GM12878 (cell line): ENCODE measurements around the gene SPCS2. TPM values are rescaled to one million over a fixed set of nuclear protein-coding genes. Genes with fewer than 3 reads are reported as not detected.

Experiments used
- ATAC-seq: fragments of 200-7000 bp; cut with Tn5 transposase; 3 replicates; pipeline ENCODE4 v1.9.1; 2020; ENCODE audit warnings: mild to moderate bottlenecking, moderate library complexity
- BruUV-seq: library from RNA; stranded (reverse); fragments of 400-500 nt; replicated peaks from 2 replicates; lab custom pipeline; 2021; lab: Mats Ljungman, UMichigan
- CTCF ChIA-PET: fragments of 300-600 bp; sonication (Branson Sonifier 250); formaldehyde crosslinking; extraction: SDS; loops from one replicate; lab custom pipeline; 2021; ENCODE audit warnings: inconsistent platforms; lab: Yijun Ruan, JAX
- POLR2A ChIA-PET: fragments of 350-600 bp; formaldehyde crosslinking; extraction: SDS; loops from one replicate; lab custom pipeline; 2021; ENCODE audit warnings: inconsistent platforms; lab: Charles Lee
- RAD21 ChIA-PET: fragments of 300-600 bp; sonication (Branson Sonifier 250); formaldehyde crosslinking; loops from one replicate; lab custom pipeline; 2023; ENCODE audit warnings: antibody characterized with exemption; ENCODE audit not compliant: unreplicated experiment; lab: Charles Lee
- SMC1A ChIA-PET: fragments of 300-600 bp; sonication (Branson Sonifier 250); formaldehyde crosslinking; loops from one replicate; lab custom pipeline; 2023; ENCODE audit not compliant: unreplicated experiment, uncharacterized antibody; lab: Charles Lee
- DNase-seq: peaks from one replicate; pipeline ENCODE4 v3.0.0-alpha.2; 2011; ENCODE audit warnings: low read depth, low spot score
- FAIRE-seq: peaks from 3 replicates; lab custom pipeline; 2011; peaks lifted over from hg19 to GRCh38; lab: Jason Lieb, UNC
- H2AFZ ChIP-seq: 2 replicates; pipeline ENCODE4 v1.6.0; 2011; ENCODE audit warnings: low read depth, low read length, control low read depth; ENCODE audit not compliant: control insufficient read depth
- H3K27ac ChIP-seq: 2 replicates; pipeline ENCODE4 v1.5.1; 2011; ENCODE audit warnings: control low read depth; ENCODE audit not compliant: control insufficient read depth, insufficient read depth
- H3K27me3 ChIP-seq, 2 experiments: replicated peaks in 1 of 2; 2 replicates each; pipeline versions ENCODE4 v1.6.0 to v1.6.1; 2011; ENCODE audit warnings: low read length in 1 of 2; ENCODE audit not compliant: control insufficient read depth in 2 of 2, insufficient read depth in 2 of 2
- H3K36me3 ChIP-seq, 2 experiments: 2 replicates each; pipeline ENCODE4 v1.5.1; 2011; ENCODE audit warnings: low read length in 1 of 2; ENCODE audit not compliant: control insufficient read depth in 2 of 2, insufficient read depth in 2 of 2
- H3K4me1 ChIP-seq: 2 replicates; pipeline ENCODE4 v1.6.1; 2011; ENCODE audit warnings: mild to moderate bottlenecking, low read length, moderate library complexity, mixed read lengths; ENCODE audit not compliant: control insufficient read depth, insufficient read depth
- H3K4me2 ChIP-seq: 2 replicates; pipeline ENCODE4 v1.6.0; 2011; ENCODE audit warnings: control low read depth; ENCODE audit not compliant: control insufficient read depth, insufficient read depth
- H3K4me3 ChIP-seq: fragments of 200-600 bp; sonication (generic); 2 replicates; pipeline ENCODE4 v1.5.1; 2016
- H3K79me2 ChIP-seq: 2 replicates; pipeline ENCODE4 v1.6.0; 2011; ENCODE audit warnings: low read length; ENCODE audit not compliant: control insufficient read depth, insufficient read depth
- H3K9ac ChIP-seq: 2 replicates; pipeline ENCODE4 v1.8.0; 2011; ENCODE audit warnings: low read length, control low read depth, mixed read lengths; ENCODE audit not compliant: control insufficient read depth, insufficient read depth
- H3K9me3 ChIP-seq: replicated peaks from 3 replicates; pipeline ENCODE4 v1.5.1; 2011; ENCODE audit warnings: mild to moderate bottlenecking, low read length; ENCODE audit not compliant: control insufficient read depth, insufficient read depth
- H4K20me1 ChIP-seq: 2 replicates; pipeline ENCODE4 v1.6.0; 2011; ENCODE audit not compliant: control insufficient read depth, insufficient read depth
- BACH1 ChIP-seq: fragments of 450-650 bp; IDR thresholded peaks from 2 replicates; pipeline ENCODE4 v1.6.1; 2017; ENCODE audit warnings: mild to moderate bottlenecking, borderline replicate concordance
- BMI1 ChIP-seq: fragments of 450-650 bp; IDR thresholded peaks from 2 replicates; pipeline ENCODE4 v1.6.1; 2016; ENCODE audit warnings: mild to moderate bottlenecking, moderate library complexity, borderline replicate concordance
- ETV6 ChIP-seq, 2 experiments: fragments of 450-650 bp in 1 of 2; IDR thresholded peaks in 1 of 2; conservative IDR thresholded peaks in 1 of 2; 2 replicates each; pipeline ENCODE4 v1.6.1; 2014; ENCODE audit warnings: antibody characterized with exemption in 1 of 2, borderline replicate concordance in 1 of 2, low read depth in 1 of 2, mild to moderate bottlenecking in 1 of 2, moderate library complexity in 1 of 2
- RAD21 ChIP-seq: IDR thresholded peaks from 2 replicates; pipeline ENCODE4 v1.6.1; 2011; ENCODE audit warnings: mild to moderate bottlenecking, low read depth, low read length, moderate library complexity; ENCODE audit not compliant: insufficient read depth
- SMAD1 ChIP-seq: fragments of 450-650 bp; IDR thresholded peaks from 2 replicates; pipeline ENCODE4 v1.6.1; 2018; ENCODE audit warnings: mild to moderate bottlenecking, low read depth; ENCODE audit not compliant: partially characterized antibody
- SMARCA5 ChIP-seq: fragments of 450-650 bp; IDR thresholded peaks from 2 replicates; pipeline ENCODE4 v1.6.1; 2017; ENCODE audit warnings: mild to moderate bottlenecking
- YY1 ChIP-seq: IDR thresholded peaks from 2 replicates; pipeline ENCODE4 v1.6.1; 2011; ENCODE audit warnings: low read depth, mild to moderate bottlenecking, low read length
- ZNF207 ChIP-seq: fragments of 450-650 bp; IDR thresholded peaks from 2 replicates; pipeline ENCODE4 v1.6.1; 2014; ENCODE audit warnings: antibody characterized with exemption, mild to moderate bottlenecking, borderline replicate concordance
- WGBS: methylation state at CpG from one replicate; pipeline ENCODE4 v1.1.6; 2016; ENCODE audit warnings: low lambda C conversion rate; ENCODE audit not compliant: insufficient replicate concordance, insufficient coverage; ENCODE audit errors: missing lambda C conversion rate; 5-methylcytosine and 5-hydroxymethylcytosine counted together
- in situ Hi-C: fragments of 300-500 bp; cut with MboI; formaldehyde crosslinking; loops from 9 replicates; pipeline ENCODE4 v1.14.3; 2018; ENCODE audit warnings: mixed read lengths
- intact Hi-C: fragments of 100-400 bp; cut with micrococcal nuclease; formaldehyde crosslinking; loops from one replicate; pipeline ENCODE4 v1.14.2; 2022; ENCODE audit not compliant: unreplicated experiment
- polyA plus RNA-seq, 11 experiments: library from polyadenylated mRNA; depleted of rRNA in 4 of 11; unstranded in 6 of 11; stranded (reverse) in 5 of 11; fragments of >200 nt; fragmentation: Nextera tagmentation in 4 of 11; fragmentation: Illumina TruSeq in 1 of 11; extraction: Ambion mirVana in 4 of 11; extraction: Trizol in 1 of 11; gene quantifications; 1 replicate in 1 of 11; 2 replicates in 10 of 11; pipeline versions ENCODE4 v1.2.1 to v1.2.3, GENCODE V29; 2011 to 2016; ENCODE audit warnings: inconsistent platforms in 2 of 11, missing spikeins in 2 of 11, low read depth in 1 of 11
- total RNA-seq, 4 experiments: library from RNA; depleted of rRNA in 3 of 4; stranded (reverse); fragments of >200 nt in 3 of 4; fragmentation: Illumina TruSeq in 1 of 4; extraction: Trizol in 1 of 4; gene quantifications; 2 replicates each; pipeline versions ENCODE4 v1.2.1 to v1.2.3, GENCODE V29; 2013 to 2021
- TF ChIP-seq, protein P1 (sequence below): fragments of 450-650 bp; IDR thresholded peaks from 2 replicates; pipeline ENCODE4 v1.6.1; 2016; ENCODE audit warnings: mild to moderate bottlenecking, moderate library complexity, borderline replicate concordance
- TF ChIP-seq, protein P2 (sequence below): fragments of 150-350 bp; IDR thresholded peaks from 2 replicates; pipeline ENCODE4 v1.6.1; 2016; ENCODE audit warnings: low read depth, low read length
- TF ChIP-seq, protein P3 (sequence below): fragments of 150-350 bp; IDR thresholded peaks from 2 replicates; pipeline ENCODE4 v1.6.1; 2014; ENCODE audit warnings: mild to moderate bottlenecking, low read depth, low read length

Gene SPCS2
- total and polyA plus RNA-seq, 10 of the 15 experiments (the other 5 are each of a cell fraction or from before 2014, with no cell fraction given), result 40.7 to 661 (median 192) TPM

DNA sequence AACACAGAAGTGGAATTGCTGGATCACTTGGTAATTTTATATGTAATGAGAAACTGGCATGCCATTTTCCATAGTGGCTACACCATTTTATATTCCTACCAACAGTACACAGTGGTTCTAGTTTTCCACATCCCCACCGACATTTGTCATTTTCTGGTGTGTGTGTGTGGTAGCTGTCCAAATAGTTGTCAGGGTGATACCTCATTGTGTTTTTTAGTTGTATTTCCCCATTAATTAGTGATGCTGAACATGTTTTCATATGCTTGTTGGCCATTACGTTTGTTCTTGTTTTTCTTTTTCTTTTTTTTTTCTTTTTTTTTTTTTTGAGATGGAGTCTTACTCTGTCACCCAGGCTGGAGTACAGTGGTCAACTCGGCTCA is 51.9 kb downstream of the SPCS2 start (continued):
- TF ChIP-seq, protein P1, sequence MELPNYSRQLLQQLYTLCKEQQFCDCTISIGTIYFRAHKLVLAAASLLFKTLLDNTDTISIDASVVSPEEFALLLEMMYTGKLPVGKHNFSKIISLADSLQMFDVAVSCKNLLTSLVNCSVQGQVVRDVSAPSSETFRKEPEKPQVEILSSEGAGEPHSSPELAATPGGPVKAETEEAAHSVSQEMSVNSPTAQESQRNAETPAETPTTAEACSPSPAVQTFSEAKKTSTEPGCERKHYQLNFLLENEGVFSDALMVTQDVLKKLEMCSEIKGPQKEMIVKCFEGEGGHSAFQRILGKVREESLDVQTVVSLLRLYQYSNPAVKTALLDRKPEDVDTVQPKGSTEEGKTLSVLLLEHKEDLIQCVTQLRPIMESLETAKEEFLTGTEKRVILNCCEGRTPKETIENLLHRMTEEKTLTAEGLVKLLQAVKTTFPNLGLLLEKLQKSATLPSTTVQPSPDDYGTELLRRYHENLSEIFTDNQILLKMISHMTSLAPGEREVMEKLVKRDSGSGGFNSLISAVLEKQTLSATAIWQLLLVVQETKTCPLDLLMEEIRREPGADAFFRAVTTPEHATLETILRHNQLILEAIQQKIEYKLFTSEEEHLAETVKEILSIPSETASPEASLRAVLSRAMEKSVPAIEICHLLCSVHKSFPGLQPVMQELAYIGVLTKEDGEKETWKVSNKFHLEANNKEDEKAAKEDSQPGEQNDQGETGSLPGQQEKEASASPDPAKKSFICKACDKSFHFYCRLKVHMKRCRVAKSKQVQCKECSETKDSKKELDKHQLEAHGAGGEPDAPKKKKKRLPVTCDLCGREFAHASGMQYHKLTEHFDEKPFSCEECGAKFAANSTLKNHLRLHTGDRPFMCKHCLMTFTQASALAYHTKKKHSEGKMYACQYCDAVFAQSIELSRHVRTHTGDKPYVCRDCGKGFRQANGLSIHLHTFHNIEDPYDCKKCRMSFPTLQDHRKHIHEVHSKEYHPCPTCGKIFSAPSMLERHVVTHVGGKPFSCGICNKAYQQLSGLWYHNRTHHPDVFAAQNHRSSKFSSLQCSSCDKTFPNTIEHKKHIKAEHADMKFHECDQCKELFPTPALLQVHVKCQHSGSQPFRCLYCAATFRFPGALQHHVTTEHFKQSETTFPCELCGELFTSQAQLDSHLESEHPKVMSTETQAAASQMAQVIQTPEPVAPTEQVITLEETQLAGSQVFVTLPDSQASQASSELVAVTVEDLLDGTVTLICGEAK, result no peak
- TF ChIP-seq BACH1, result no peak

DNA sequence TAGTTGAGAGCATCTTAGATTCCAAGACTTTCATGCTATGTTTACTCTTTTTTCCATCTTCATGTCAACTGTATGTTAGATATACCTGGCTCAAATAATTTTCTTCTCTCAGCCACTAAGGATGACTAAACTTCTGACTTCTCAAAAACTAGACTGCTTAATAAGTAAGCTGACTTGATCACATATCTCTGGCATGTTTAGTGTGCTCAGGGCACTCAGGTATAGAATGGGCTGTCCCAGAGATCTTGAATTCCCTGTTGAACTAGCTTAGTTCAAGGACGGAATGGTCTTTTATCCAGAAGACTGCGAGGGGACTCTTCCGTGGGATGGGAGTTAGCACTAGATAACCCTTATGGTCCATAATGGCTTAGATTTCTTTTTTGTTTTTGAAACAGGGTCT is 52.6 kb downstream of the SPCS2 start:
- DNase-seq, result no peak
- intact Hi-C loops, result no loop called here
- no peaks in the 10 kb centered on the region; the same call in 1 of the 2 replicates for H3K79me2 ChIP-seq
- H3K4me1 ChIP-seq, result peaks cover 19% of the 10 kb centered on the region
- in situ Hi-C loops, result no loop called here
- 100% methylated on average over 3 of the region's 3 CpGs for WGBS
- ChIA-PET SMC1A (interaction anchor here (0.9 to 2.0 kb wide), 5 partner anchors 9 to 61 kb away, joined by 3 to 9 read pairs (median 6); partner anchors contain the start of gene NEU3), CTCF (interaction anchor here (0.9 to 4.0 kb wide), 8 partner anchors 9 to 247 kb away, joined by 3 to 24 read pairs (median 3); no protein-coding TSS in a partner anchor), POLR2A (interaction anchor here (1.0 kb wide), 1 partner anchor 12 kb away, joined by 3 read pairs; the partner anchor contains the start of gene NEU3), RAD21 (interaction anchor here (0.7 to 1.0 kb wide), 4 partner anchors 9 to 66 kb away, joined by 3 to 4 read pairs (median 3); partner anchors contain the start of gene NEU3)
- ATAC-seq, result no peak
- H2AFZ ChIP-seq, result no peak overlapping the region
- no TSS peak for BruUV-seq
- no peak overlapping the region for H3K9ac ChIP-seq
- H4K20me1 ChIP-seq, result no peaks in the 10 kb centered on the region
- no peak overlapping the region for H3K4me3 ChIP-seq
- H3K36me3 ChIP-seq, result peaks cover 9 to 22% of the 10 kb centered on the region in 2 experiments
- no peak overlapping the region for H3K27ac ChIP-seq
- no peak overlapping the region for H3K4me2 ChIP-seq
- H3K27me3 ChIP-seq, result no peaks in the 10 kb centered on the region
- no peaks in the 10 kb centered on the region; the same call in 2 of the 3 replicates for H3K9me3 ChIP-seq
- no peak for FAIRE-seq
- TF ChIP-seq ETV6 (conservative IDR thresholded peaks at IDR 0.05 in 1 of 2, IDR thresholded peaks at IDR 0.05 in 1 of 2; ENCODE audit: borderline replicate concordance in 1 of 2, low read depth in 1 of 2) (no peak), SMAD1 (no peak), ZNF207 (no peak), BMI1 (no peak), SMARCA5 (no peak), BACH1 (no peak), RAD21 (no peak), YY1 (no peak)
- TF ChIP-seq, protein P2, sequence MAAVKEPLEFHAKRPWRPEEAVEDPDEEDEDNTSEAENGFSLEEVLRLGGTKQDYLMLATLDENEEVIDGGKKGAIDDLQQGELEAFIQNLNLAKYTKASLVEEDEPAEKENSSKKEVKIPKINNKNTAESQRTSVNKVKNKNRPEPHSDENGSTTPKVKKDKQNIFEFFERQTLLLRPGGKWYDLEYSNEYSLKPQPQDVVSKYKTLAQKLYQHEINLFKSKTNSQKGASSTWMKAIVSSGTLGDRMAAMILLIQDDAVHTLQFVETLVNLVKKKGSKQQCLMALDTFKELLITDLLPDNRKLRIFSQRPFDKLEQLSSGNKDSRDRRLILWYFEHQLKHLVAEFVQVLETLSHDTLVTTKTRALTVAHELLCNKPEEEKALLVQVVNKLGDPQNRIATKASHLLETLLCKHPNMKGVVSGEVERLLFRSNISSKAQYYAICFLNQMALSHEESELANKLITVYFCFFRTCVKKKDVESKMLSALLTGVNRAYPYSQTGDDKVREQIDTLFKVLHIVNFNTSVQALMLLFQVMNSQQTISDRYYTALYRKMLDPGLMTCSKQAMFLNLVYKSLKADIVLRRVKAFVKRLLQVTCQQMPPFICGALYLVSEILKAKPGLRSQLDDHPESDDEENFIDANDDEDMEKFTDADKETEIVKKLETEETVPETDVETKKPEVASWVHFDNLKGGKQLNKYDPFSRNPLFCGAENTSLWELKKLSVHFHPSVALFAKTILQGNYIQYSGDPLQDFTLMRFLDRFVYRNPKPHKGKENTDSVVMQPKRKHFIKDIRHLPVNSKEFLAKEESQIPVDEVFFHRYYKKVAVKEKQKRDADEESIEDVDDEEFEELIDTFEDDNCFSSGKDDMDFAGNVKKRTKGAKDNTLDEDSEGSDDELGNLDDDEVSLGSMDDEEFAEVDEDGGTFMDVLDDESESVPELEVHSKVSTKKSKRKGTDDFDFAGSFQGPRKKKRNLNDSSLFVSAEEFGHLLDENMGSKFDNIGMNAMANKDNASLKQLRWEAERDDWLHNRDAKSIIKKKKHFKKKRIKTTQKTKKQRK, result no peak
- TF ChIP-seq, protein P3, sequence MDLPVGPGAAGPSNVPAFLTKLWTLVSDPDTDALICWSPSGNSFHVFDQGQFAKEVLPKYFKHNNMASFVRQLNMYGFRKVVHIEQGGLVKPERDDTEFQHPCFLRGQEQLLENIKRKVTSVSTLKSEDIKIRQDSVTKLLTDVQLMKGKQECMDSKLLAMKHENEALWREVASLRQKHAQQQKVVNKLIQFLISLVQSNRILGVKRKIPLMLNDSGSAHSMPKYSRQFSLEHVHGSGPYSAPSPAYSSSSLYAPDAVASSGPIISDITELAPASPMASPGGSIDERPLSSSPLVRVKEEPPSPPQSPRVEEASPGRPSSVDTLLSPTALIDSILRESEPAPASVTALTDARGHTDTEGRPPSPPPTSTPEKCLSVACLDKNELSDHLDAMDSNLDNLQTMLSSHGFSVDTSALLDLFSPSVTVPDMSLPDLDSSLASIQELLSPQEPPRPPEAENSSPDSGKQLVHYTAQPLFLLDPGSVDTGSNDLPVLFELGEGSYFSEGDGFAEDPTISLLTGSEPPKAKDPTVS, result no peak
